Lower leg skin (tissue), 3 donors: ENCODE results near the gene ACSS3.

Experiments used
- POLR2A ChIP-seq, 2 donors: fragments of 450-650 bp; IDR thresholded peaks; one replicate each; pipeline ENCODE4 v1.6.1; 2016 to 2017; ENCODE audit warnings: antibody characterized with exemption in 2 of 2, mild to moderate bottlenecking in 1 of 2, moderate library complexity in 1 of 2
- TF ChIP-seq, protein P1 (sequence below), 3 donors: fragments of 450-650 bp; IDR thresholded peaks; one replicate each; pipeline ENCODE4 v1.5.1; 2016; ENCODE audit warnings: antibody characterized with exemption in 3 of 3, mild to moderate bottlenecking in 3 of 3, moderate library complexity in 2 of 3

- no peak for TF ChIP-seq POLR2A (IDR thresholded peaks at IDR 0.05)
- TF ChIP-seq, protein P1, sequence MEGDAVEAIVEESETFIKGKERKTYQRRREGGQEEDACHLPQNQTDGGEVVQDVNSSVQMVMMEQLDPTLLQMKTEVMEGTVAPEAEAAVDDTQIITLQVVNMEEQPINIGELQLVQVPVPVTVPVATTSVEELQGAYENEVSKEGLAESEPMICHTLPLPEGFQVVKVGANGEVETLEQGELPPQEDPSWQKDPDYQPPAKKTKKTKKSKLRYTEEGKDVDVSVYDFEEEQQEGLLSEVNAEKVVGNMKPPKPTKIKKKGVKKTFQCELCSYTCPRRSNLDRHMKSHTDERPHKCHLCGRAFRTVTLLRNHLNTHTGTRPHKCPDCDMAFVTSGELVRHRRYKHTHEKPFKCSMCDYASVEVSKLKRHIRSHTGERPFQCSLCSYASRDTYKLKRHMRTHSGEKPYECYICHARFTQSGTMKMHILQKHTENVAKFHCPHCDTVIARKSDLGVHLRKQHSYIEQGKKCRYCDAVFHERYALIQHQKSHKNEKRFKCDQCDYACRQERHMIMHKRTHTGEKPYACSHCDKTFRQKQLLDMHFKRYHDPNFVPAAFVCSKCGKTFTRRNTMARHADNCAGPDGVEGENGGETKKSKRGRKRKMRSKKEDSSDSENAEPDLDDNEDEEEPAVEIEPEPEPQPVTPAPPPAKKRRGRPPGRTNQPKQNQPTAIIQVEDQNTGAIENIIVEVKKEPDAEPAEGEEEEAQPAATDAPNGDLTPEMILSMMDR (IDR thresholded peaks at IDR 0.05): no peak
Observed at GRCh38 chr12:81270385-81270784, 192.5 kb downstream of the ACSS3 start.
